Right lobe of liver (tissue), 6 donors: ENCODE measurements around the gene RNF212. TPM values are rescaled to one million over a fixed set of nuclear protein-coding genes. Genes with fewer than 3 reads are reported as not detected.
A peak's percentile ranks its signal among the peaks of the same experiment; 100 is the strongest.

Experiments used
- ATAC-seq, 4 donors: fragments of 200-7000 bp; cut with Tn5 transposase; one replicate each; pipeline ENCODE4 v1.9.1; 2020; ENCODE audit warnings: mild to moderate bottlenecking in 4 of 4, moderate library complexity in 4 of 4
- DNase-seq, 3 donors: peaks; one replicate each; pipeline ENCODE4 v3.0.0-alpha.2; 2020
- H3K27ac ChIP-seq, 3 donors: fragments of 200-600 bp; one replicate each; pipeline ENCODE4 v1.8.0; 2022
- H3K27me3 ChIP-seq, 2 donors: fragments of 200-600 bp; one replicate each; pipeline ENCODE4 v1.8.0; 2022
- H3K36me3 ChIP-seq, 4 donors: fragments of 200-600 bp; sonication (generic) in 1 of 4; one replicate each; pipeline versions ENCODE4 v1.5.1 to v1.8.0; 2017 to 2022; ENCODE audit warnings: control low read depth in 1 of 4
- H3K4me1 ChIP-seq, 4 donors: fragments of 200-600 bp; sonication (generic) in 1 of 4; one replicate each; pipeline versions ENCODE4 v1.5.1 to v1.8.0; 2017 to 2022; ENCODE audit warnings: control low read depth in 1 of 4
- H3K4me3 ChIP-seq, 3 donors: fragments of 200-600 bp; one replicate each; pipeline ENCODE4 v1.8.0; 2022
- H3K9me3 ChIP-seq, 4 donors: fragments of 200-600 bp; sonication (generic) in 1 of 4; one replicate each; pipeline versions ENCODE4 v1.5.1 to v1.8.0; 2017 to 2022; ENCODE audit warnings: control low read depth in 1 of 4
- POLR2A ChIP-seq: fragments of 450-650 bp; IDR thresholded peaks from one replicate; pipeline ENCODE4 v1.6.1; 2017; ENCODE audit warnings: antibody characterized with exemption, mild to moderate bottlenecking
- WGBS: methylation state at CpG from one replicate; pipeline ENCODE4 v1.1.6; 2018; ENCODE audit warnings: low coverage, low lambda C conversion rate; ENCODE audit not compliant: insufficient coverage; ENCODE audit errors: missing lambda C conversion rate; 5-methylcytosine and 5-hydroxymethylcytosine counted together
- intact Hi-C, 2 donors: fragments of 100-400 bp; cut with DNase I; formaldehyde crosslinking; loops; one replicate each; pipeline versions ENCODE4 v1.11.2 to v1.14.1; 2022
- total RNA-seq, 6 experiments: library from RNA; depleted of rRNA in 2 of 6; stranded (reverse); fragments of >200 nt in 2 of 6; fragmentation: NEBNext Ultra II Directional in 3 of 6; extraction: Animal tissue kit (Norgen Biotek cat#: 25700) in 3 of 6; gene quantifications; one replicate each; pipeline versions ENCODE4 v1.1.0 to v1.2.4, GENCODE V29; 2016 to 2023
- TF ChIP-seq, protein P1 (sequence below), 4 donors: fragments of 200-600 bp in 3 of 4; fragments of 450-650 bp in 1 of 4; IDR thresholded peaks; one replicate each; pipeline versions ENCODE4 v1.5.1 to v1.8.0; 2016 to 2022; ENCODE audit warnings: antibody characterized with exemption in 4 of 4, mild to moderate bottlenecking in 2 of 4
- donor health status: DM: no; HTN: yes; CAD: no.
- donor health status: DM: no; HTN: no; CAD: no.
- donor health status: DM: no; HTN: no; CAD: no.
- donor health status: DM: no; HTN: yes; CAD: no.
- donor health status: DM: no; HTN: yes; CAD: no.

Gene RNF212
- total RNA-seq, 6 experiments from 2014 or later = 0.29 to 1.2 (median 0.50) TPM; not detected in 2

DNA sequence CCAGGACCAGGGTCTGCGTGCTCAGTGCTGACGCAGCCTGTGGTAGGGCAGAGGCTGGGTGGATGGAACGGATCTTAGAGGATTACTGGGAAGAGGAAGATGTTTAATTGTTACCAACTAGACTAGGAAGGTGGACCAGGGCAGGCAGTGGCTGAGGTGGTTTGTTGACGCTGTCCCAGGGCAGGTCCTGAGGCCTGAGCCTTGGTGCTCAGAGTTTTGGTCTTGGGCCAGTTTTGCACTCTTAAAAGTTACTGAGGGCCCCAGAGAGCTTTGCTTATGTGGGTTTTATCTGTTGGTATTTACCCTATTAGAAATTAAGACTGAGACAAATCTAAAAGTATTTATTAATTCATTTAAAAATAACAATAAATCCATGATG, 20.4 kb downstream of the RNF212 start:
- no peaks in the 10 kb centered on the region for H3K27me3 ChIP-seq
- WGBS = 89% methylated on average over 3 of the region's 4 CpGs
- no peak overlapping the region for H3K27ac ChIP-seq
- no peak overlapping the region for H3K4me3 ChIP-seq
- ATAC-seq = no peak
- DNase-seq = no peak
- intact Hi-C loops = no loop called here
- H3K4me1 ChIP-seq = no peaks in the 10 kb centered on the region
- no peak for TF ChIP-seq POLR2A
- TF ChIP-seq, protein P1, sequence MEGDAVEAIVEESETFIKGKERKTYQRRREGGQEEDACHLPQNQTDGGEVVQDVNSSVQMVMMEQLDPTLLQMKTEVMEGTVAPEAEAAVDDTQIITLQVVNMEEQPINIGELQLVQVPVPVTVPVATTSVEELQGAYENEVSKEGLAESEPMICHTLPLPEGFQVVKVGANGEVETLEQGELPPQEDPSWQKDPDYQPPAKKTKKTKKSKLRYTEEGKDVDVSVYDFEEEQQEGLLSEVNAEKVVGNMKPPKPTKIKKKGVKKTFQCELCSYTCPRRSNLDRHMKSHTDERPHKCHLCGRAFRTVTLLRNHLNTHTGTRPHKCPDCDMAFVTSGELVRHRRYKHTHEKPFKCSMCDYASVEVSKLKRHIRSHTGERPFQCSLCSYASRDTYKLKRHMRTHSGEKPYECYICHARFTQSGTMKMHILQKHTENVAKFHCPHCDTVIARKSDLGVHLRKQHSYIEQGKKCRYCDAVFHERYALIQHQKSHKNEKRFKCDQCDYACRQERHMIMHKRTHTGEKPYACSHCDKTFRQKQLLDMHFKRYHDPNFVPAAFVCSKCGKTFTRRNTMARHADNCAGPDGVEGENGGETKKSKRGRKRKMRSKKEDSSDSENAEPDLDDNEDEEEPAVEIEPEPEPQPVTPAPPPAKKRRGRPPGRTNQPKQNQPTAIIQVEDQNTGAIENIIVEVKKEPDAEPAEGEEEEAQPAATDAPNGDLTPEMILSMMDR (IDR thresholded peaks at IDR 0.05) = no peak
- H3K36me3 ChIP-seq = no peaks in the 10 kb centered on the region
- H3K9me3 ChIP-seq = no peaks in the 10 kb centered on the region

DNA sequence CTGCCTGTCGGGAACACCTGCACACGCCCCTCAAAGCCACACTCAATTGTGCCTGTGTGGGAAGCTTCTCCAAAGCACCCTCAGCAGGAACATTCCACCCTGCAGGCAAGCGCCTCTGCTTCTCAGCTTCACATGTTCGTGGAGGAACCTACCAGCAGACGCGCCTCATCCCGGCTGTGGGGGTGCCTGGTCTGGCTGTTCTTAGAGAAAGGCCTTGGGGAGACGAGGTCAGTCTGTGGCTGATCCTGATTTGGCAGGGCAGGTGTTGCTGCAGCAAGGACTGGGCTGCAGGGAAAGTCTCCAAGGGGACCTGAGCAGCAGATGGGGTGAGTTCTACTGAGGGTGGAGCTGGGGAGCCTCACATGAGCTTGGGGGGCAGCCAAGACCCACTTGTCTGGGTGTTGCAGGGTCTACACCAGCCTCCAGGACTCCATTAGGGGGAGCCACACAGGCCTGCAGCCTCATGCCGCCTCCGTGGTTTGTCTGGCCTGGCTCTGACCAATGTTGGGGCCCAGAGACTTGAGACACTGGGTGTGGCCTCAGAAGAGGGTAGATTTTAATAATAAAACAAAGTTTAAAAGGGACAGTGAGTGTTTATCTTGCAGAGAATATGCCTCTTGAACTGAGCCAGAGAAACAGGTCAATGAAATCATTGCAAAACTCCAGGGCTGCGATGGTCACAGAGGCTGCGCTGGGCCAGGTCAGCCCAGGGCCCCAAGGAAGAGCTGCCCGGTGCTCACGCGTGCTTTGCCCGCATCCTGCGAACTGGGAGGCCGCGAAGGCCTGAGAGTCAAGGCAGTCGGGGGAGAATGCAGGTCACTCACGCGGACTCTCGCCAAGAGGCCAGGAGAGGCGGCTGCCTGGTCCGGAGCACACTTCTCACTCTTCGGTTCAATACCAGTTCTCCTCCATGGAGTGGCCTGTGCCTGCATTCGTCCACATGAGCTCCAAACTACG, 21.1 kb downstream of the RNF212 start:
- intact Hi-C loops = no loop called here
- WGBS = 31% methylated on average over 11 of the region's 28 CpGs
- ATAC-seq (peak; percentile 13 to 67 (median 32)), DNase-seq (no peak)
- Histone ChIP-seq H3K27me3 (no peaks in the 10 kb centered on the region), H3K36me3 (no peaks in the 10 kb centered on the region), H3K4me3 (no peak overlapping the region), H3K4me1 (no peaks in the 10 kb centered on the region), H3K27ac (no peak overlapping the region), H3K9me3 (no peaks in the 10 kb centered on the region)
- no peak for TF ChIP-seq POLR2A
- TF ChIP-seq, protein P1 (IDR thresholded peaks at IDR 0.05) = peak in 1 of 4 donors; percentile 19

DNA sequence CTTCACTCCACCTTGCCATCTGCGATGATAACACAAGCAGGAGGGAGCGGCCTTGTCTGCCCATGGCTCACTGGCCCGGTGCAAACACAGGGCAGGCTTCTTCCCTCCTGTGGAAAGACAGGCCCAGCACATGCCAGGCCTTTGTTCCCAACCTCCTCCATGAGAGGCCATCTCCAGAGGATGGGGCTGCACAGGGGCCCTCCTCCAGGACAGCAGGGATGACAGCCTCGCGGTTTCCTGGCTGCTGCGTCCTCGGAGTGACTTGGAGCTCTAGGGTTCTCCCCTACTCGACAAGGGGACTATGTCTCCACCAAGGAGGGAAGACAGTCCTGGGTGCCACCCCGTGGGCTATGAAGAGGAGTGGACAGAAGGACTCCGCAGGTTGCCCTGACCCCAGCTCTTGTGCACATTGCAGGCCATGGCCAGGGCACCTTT, 21.8 kb downstream of the RNF212 start:
- peak in 1 of 4 donors; percentile 11 for ATAC-seq
- Histone ChIP-seq H3K27ac (no peak overlapping the region), H3K9me3 (no peaks in the 10 kb centered on the region), H3K27me3 (no peaks in the 10 kb centered on the region), H3K36me3 (no peaks in the 10 kb centered on the region), H3K4me3 (no peak overlapping the region), H3K4me1 (no peaks in the 10 kb centered on the region)
- WGBS = 92% methylated on average over 2 of the region's 10 CpGs
- no peak for TF ChIP-seq POLR2A
- TF ChIP-seq, protein P1 (IDR thresholded peaks at IDR 0.05) = no peak
- DNase-seq = no peak
- intact Hi-C loops = no loop called here

GRCh38 chr4:1090465-1091440, 22.6 kb downstream of the RNF212 start:
- Histone ChIP-seq H3K36me3 (no peaks in the 10 kb centered on the region), H3K4me1 (no peaks in the 10 kb centered on the region), H3K9me3 (no peaks in the 10 kb centered on the region), H3K4me3 (no peak overlapping the region), H3K27ac (no peak overlapping the region), H3K27me3 (no peaks in the 10 kb centered on the region)
- no peak for ATAC-seq
- WGBS = 78% methylated on average over 8 of the region's 10 CpGs
- no peak for DNase-seq
- TF ChIP-seq POLR2A = no peak
- TF ChIP-seq, protein P1 (IDR thresholded peaks at IDR 0.05) = no peak
- intact Hi-C loops = no loop called here
